Measurements from ENCODE around the gene COL6A3. TPM values are rescaled to one million over a fixed set of nuclear protein-coding genes. Genes with fewer than 3 reads are reported as not detected.

The COL6A3 gene
- polyA plus RNA-seq, 2 of the 4 experiments (the other 2 are of a cell fraction): 0.10 to 0.28 TPM

DNA sequence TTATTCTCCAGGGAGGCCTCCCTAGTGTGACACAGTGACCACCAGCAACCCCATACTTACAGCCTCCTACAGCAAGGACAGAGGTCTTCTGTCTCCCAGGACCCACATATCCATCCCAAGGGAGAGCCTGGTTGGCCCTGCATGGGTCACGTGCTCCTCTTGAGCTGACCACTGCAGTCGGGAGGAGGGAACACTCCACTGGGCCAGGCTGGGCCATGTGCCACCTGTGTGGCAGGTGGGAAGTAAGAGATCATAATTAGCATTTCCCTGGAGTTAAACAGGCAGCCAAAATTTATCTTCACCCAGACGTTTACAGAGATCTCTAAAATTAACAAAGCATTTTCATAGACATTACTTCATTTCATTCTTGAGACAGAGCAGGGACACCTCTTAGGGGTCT lies 39.7 kb upstream of the COL6A3 start:
- ATAC-seq (no peak), FAIRE-seq (no peak), DNase-seq (ENCODE audit: low read depth in 1 of 2, low spot score in 1 of 2) (no peak)
- Histone ChIP-seq H3K4me1 (peaks cover 6% of the 10 kb centered on the region; the same call in 2 of the 3 replicates), H3K4me3 (no peak overlapping the region), H3K9me3 (peaks cover 14% of the 10 kb centered on the region; the same call in 1 of the 3 replicates), H3K27ac (no peak overlapping the region), H3K4me2 (no peak overlapping the region)
- ChIA-PET POLR2A (no interaction called here), CTCF (interaction anchor here (1.2 to 1.6 kb wide), 2 partner anchors 32 to 311 kb away, joined by 3 to 4 read pairs; no protein-coding TSS in a partner anchor)
- no peak for TF ChIP-seq CBX2 (IDR thresholded peaks at IDR 0.05; ENCODE audit: borderline replicate concordance, low read depth)
- TF ChIP-seq MAFK (IDR thresholded peaks at IDR 0.05; ENCODE audit: partially characterized antibody): no peak
- TF ChIP-seq ESRRA (IDR thresholded peaks at IDR 0.05; ENCODE audit: borderline replicate concordance, low read length): no peak
- TF ChIP-seq, protein P1, sequence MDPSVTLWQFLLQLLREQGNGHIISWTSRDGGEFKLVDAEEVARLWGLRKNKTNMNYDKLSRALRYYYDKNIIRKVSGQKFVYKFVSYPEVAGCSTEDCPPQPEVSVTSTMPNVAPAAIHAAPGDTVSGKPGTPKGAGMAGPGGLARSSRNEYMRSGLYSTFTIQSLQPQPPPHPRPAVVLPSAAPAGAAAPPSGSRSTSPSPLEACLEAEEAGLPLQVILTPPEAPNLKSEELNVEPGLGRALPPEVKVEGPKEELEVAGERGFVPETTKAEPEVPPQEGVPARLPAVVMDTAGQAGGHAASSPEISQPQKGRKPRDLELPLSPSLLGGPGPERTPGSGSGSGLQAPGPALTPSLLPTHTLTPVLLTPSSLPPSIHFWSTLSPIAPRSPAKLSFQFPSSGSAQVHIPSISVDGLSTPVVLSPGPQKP (IDR thresholded peaks at IDR 0.05; ENCODE audit: low read depth, low read length): no peak
- TF ChIP-seq TP53 (CRISPR knock-in tag; IDR thresholded peaks at IDR 0.05): no peak
- TF ChIP-seq NFE2L2 (conservative IDR thresholded peaks at IDR 0.05; ENCODE audit: low read length): no peak
- no peak for TF ChIP-seq HOXA7 (CRISPR knock-in tag; IDR thresholded peaks at IDR 0.05)
- no peak for TF ChIP-seq FOXS1 (CRISPR knock-in tag; IDR thresholded peaks at IDR 0.05)
- no peak for TF ChIP-seq RARB (CRISPR knock-in tag; IDR thresholded peaks at IDR 0.05)
- TF ChIP-seq RNF2 (IDR thresholded peaks at IDR 0.05; ENCODE audit: borderline replicate concordance, low read depth): no peak
- TF ChIP-seq NR3C1 (IDR thresholded peaks at IDR 0.05): no peak
- TF ChIP-seq SMC3 (IDR thresholded peaks at IDR 0.05): no peak
- no peak for TF ChIP-seq HEYL (CRISPR knock-in tag; IDR thresholded peaks at IDR 0.05)
- TF ChIP-seq, protein P2, sequence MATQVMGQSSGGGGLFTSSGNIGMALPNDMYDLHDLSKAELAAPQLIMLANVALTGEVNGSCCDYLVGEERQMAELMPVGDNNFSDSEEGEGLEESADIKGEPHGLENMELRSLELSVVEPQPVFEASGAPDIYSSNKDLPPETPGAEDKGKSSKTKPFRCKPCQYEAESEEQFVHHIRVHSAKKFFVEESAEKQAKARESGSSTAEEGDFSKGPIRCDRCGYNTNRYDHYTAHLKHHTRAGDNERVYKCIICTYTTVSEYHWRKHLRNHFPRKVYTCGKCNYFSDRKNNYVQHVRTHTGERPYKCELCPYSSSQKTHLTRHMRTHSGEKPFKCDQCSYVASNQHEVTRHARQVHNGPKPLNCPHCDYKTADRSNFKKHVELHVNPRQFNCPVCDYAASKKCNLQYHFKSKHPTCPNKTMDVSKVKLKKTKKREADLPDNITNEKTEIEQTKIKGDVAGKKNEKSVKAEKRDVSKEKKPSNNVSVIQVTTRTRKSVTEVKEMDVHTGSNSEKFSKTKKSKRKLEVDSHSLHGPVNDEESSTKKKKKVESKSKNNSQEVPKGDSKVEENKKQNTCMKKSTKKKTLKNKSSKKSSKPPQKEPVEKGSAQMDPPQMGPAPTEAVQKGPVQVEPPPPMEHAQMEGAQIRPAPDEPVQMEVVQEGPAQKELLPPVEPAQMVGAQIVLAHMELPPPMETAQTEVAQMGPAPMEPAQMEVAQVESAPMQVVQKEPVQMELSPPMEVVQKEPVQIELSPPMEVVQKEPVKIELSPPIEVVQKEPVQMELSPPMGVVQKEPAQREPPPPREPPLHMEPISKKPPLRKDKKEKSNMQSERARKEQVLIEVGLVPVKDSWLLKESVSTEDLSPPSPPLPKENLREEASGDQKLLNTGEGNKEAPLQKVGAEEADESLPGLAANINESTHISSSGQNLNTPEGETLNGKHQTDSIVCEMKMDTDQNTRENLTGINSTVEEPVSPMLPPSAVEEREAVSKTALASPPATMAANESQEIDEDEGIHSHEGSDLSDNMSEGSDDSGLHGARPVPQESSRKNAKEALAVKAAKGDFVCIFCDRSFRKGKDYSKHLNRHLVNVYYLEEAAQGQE (IDR thresholded peaks at IDR 0.05): no peak
- TF ChIP-seq, protein P3, sequence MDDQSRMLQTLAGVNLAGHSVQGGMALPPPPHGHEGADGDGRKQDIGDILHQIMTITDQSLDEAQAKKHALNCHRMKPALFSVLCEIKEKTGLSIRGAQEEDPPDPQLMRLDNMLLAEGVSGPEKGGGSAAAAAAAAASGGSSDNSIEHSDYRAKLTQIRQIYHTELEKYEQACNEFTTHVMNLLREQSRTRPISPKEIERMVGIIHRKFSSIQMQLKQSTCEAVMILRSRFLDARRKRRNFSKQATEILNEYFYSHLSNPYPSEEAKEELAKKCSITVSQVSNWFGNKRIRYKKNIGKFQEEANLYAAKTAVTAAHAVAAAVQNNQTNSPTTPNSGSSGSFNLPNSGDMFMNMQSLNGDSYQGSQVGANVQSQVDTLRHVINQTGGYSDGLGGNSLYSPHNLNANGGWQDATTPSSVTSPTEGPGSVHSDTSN (IDR thresholded peaks at IDR 0.05): no peak
- TF ChIP-seq CBX8 (IDR thresholded peaks at IDR 0.05): no peak
- TF ChIP-seq TFCP2L1 (CRISPR knock-in tag; IDR thresholded peaks at IDR 0.05): no peak
- no peak for TF ChIP-seq RAD21 (conservative IDR thresholded peaks at IDR 0.05 in 1 of 2, IDR thresholded peaks at IDR 0.05 in 1 of 2)
- TF ChIP-seq ZC3H11A (IDR thresholded peaks at IDR 0.05): no peak
- TF ChIP-seq CHD2 (IDR thresholded peaks at IDR 0.05; ENCODE audit: low read length, partially characterized antibody): no peak
- 61% methylated on average over 3 of the region's 3 CpGs for whole genome bisulfite sequencing (ENCODE audit: missing lambda C conversion rate)

DNA sequence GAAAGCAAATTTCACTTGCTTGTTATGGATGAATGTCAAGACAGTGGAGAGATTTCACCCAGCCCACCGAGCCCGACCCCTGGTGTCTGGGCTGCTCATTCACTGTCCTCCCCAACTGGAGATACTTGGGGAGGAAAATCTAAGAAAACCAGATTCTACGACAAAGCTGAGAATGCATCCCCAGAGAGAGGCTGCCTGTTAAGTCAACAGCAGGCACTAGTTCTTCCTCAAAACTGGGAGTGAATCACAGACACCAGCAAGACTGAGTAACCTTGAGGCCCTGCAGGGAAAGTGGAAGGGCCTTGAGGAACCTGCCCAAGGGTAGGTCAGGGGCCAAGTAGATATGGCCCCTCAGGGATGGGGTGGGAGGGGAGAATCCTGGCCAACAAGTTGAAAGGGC lies 38.9 kb upstream of the COL6A3 start:
- ChIA-PET CTCF (interaction anchor here (1.2 to 1.6 kb wide), 2 partner anchors 23 to 31 kb away, joined by 3 to 4 read pairs; no protein-coding TSS in a partner anchor), POLR2A (no interaction called here)
- Histone ChIP-seq H3K27ac (no peak overlapping the region), H3K4me1 (peaks cover 6% of the 10 kb centered on the region; the same call in 2 of the 3 replicates), H3K4me2 (no peak overlapping the region), H3K4me3 (no peak overlapping the region), H3K9me3 (peaks cover 9% of the 10 kb centered on the region; the same call in 1 of the 3 replicates)
- no peak for ATAC-seq
- TF ChIP-seq POLR2AphosphoS2 (conservative IDR thresholded peaks at IDR 0.05; ENCODE audit: low read length) (no peak), RAD21 (conservative IDR thresholded peaks at IDR 0.05 in 1 of 2, IDR thresholded peaks at IDR 0.05 in 1 of 2) (no peak), RCOR1 (IDR thresholded peaks at IDR 0.05; ENCODE audit: low read depth, low read length) (no peak), SREBF2 (IDR thresholded peaks at IDR 0.05) (no peak), CHD2 (IDR thresholded peaks at IDR 0.05; ENCODE audit: low read length, partially characterized antibody) (no peak), MAFK (IDR thresholded peaks at IDR 0.05; ENCODE audit: partially characterized antibody) (no peak), HOXA7 (CRISPR knock-in tag; IDR thresholded peaks at IDR 0.05) (no peak), TFCP2L1 (CRISPR knock-in tag; IDR thresholded peaks at IDR 0.05) (no peak)
- TF ChIP-seq, protein P4, sequence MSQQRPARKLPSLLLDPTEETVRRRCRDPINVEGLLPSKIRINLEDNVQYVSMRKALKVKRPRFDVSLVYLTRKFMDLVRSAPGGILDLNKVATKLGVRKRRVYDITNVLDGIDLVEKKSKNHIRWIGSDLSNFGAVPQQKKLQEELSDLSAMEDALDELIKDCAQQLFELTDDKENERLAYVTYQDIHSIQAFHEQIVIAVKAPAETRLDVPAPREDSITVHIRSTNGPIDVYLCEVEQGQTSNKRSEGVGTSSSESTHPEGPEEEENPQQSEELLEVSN (IDR thresholded peaks at IDR 0.05; ENCODE audit: borderline replicate concordance, low read depth): no peak
- no peak for FAIRE-seq
- WGBS (ENCODE audit: missing lambda C conversion rate): 70% methylated on average over 3 of the region's 3 CpGs
- no peak for DNase-seq (ENCODE audit: low read depth in 1 of 2, low spot score in 1 of 2)
